Measurements from ENCODE around the gene RNF214.
A peak's percentile ranks its signal among the peaks of the same experiment; 100 is the strongest.
"Not testable (repeated sequence)": the region's sequence is repeated elsewhere in the genome, so short reads cannot be mapped to it uniquely, and the experiment has no call there.

Gene RNF214

GRCh38 chr11:117315285-117316196, 83.1 kb downstream of the RNF214 start:
- DNase-seq (ENCODE audit: low spot score) = no peak

- peak; percentile 91 for DNase-seq (ENCODE audit: low spot score)
These were observed 83.9 kb downstream of the RNF214 start, which contains the start of gene BACE1 for GRCh38 chr11:117316197-117316961. Gene BACE1 (minus strand): TSS chr11:117316256. CDS start chr11:117315795, 461 bp downstream.

- no peak for DNase-seq (ENCODE audit: low spot score)
These were observed 86.3 kb downstream of the RNF214 start for GRCh38 chr11:117318738-117319137.

GRCh38 chr11:117319214-117319840, 86.9 kb downstream of the RNF214 start:
- peak; percentile 33 for DNase-seq (ENCODE audit: low spot score)

GRCh38 chr11:117327255-117327566, 94.7 kb downstream of the RNF214 start:
- not testable (repeated sequence) for DNase-seq (ENCODE audit: low spot score)

GRCh38 chr11:117327567-117328374, 95.3 kb downstream of the RNF214 start, which contains the start of gene CEP164:
Gene CEP164 (plus strand): TSS chr11:117327854. CDS start chr11:117338587, 10,733 bp downstream.
- peak; percentile 99 for DNase-seq (ENCODE audit: low spot score)

GRCh38 chr11:117328375-117329010, 96.0 kb downstream of the RNF214 start:
- DNase-seq (ENCODE audit: low spot score) = peak; percentile 50

- DNase-seq (ENCODE audit: low spot score) = no peak
These were observed 100.4 kb downstream of the RNF214 start for GRCh38 chr11:117332843-117333242.

- DNase-seq (ENCODE audit: low spot score) = no peak
These were observed 101.4 kb downstream of the RNF214 start for GRCh38 chr11:117333917-117334316.

GRCh38 chr11:117334896-117335295, 102.4 kb downstream of the RNF214 start:
- DNase-seq (ENCODE audit: low spot score) = no peak

GRCh38 chr11:117335399-117335798, 102.9 kb downstream of the RNF214 start:
- DNase-seq (ENCODE audit: low spot score) = no peak

All from AG08395 (cell line).